Mesodermal cell (in vitro differentiated cells): ENCODE data around the gene C19orf12.
A peak's percentile ranks its signal among the peaks of the same experiment; 100 is the strongest.
"Not testable (repeated sequence)": the region's sequence is repeated elsewhere in the genome, so short reads cannot be mapped to it uniquely, and the experiment has no call there.

Source experiments
- H3K27ac ChIP-seq: 2 replicates; pipeline ENCODE4 v1.7.0; 2013; ENCODE audit warnings: mild to moderate bottlenecking, low read depth, low read length, moderate library complexity; ENCODE audit not compliant: severe bottlenecking
- H3K36me3 ChIP-seq: 2 replicates; pipeline ENCODE4 v1.7.1; 2013; ENCODE audit warnings: mild to moderate bottlenecking, low read length, moderate library complexity; ENCODE audit not compliant: control insufficient read depth, insufficient read depth
- H3K4me1 ChIP-seq: one replicate; pipeline ENCODE4 v1.7.1; 2013; ENCODE audit warnings: mild to moderate bottlenecking, low read length; ENCODE audit not compliant: insufficient read depth, control insufficient read depth, poor library complexity, severe bottlenecking
- H3K4me3 ChIP-seq: 2 replicates; pipeline ENCODE4 v1.7.0; 2013; ENCODE audit warnings: low read length, control low read depth, mild to moderate bottlenecking; ENCODE audit not compliant: insufficient read depth, poor library complexity, severe bottlenecking; ENCODE audit errors: extremely low read depth
- H3K9me3 ChIP-seq: 2 replicates; pipeline ENCODE4 v1.7.1; 2013; ENCODE audit warnings: mild to moderate bottlenecking, low read length, moderate library complexity; ENCODE audit not compliant: control insufficient read depth
- WGBS, 2 experiments: methylation state at CpG; one replicate each; pipeline ENCODE4 v1.1.5; 2013; ENCODE audit warnings: missing lambda C conversion rate in 2 of 2; ENCODE audit not compliant: insufficient coverage in 2 of 2; 5-methylcytosine and 5-hydroxymethylcytosine counted together

The C19orf12 gene

DNA sequence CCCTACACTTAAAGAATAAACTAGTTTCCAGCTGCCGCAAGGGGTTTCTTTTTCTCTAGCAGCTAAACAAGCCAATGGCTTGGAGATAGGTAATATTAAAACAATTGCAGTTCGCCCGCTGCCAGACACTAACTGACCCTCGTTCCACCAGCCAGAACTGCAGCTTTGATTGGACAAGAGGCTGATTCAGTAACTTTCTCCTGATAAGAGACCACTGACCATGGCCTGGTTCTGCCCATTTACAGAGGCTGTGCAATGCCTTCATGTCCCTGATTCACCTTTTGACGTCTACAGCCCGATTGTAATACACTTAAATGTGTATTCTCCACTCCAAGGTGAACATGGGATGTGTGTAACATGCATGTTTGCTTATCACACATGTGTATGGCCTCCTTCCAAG lies 12.8 kb upstream of the C19orf12 start:
- no peak overlapping the region for H3K27ac ChIP-seq
- no peaks in the 10 kb centered on the region for H3K4me1 ChIP-seq
- H3K9me3 ChIP-seq: no peaks in the 10 kb centered on the region
- no peaks in the 10 kb centered on the region for H3K36me3 ChIP-seq
- WGBS, 2 experiments: 97 to 100% methylated on average over 3 to 4 of the region's 6 CpGs
- H3K4me3 ChIP-seq: no peak overlapping the region

- H3K9me3 ChIP-seq: no peaks in the 10 kb centered on the region
- H3K4me1 ChIP-seq: no peaks in the 10 kb centered on the region
- H3K36me3 ChIP-seq: no peaks in the 10 kb centered on the region
- no peak overlapping the region for H3K4me3 ChIP-seq
- H3K27ac ChIP-seq: no peak overlapping the region
- WGBS, 2 experiments: 69 to 97% methylated on average over 9 to 10 of the region's 14 CpGs
Observed at GRCh38 chr19:29724746-29725145, 9.7 kb upstream of the C19orf12 start.

GRCh38 chr19:29724102-29724641 lies 9.1 kb upstream of the C19orf12 start:
- WGBS, 2 experiments: 51 to 58% methylated on average over 24 to 32 of the region's 39 CpGs
- H3K36me3 ChIP-seq: no peaks in the 10 kb centered on the region
- H3K4me1 ChIP-seq: no peaks in the 10 kb centered on the region
- H3K27ac ChIP-seq: no peak overlapping the region
- no peaks in the 10 kb centered on the region for H3K9me3 ChIP-seq
- no peak overlapping the region for H3K4me3 ChIP-seq

DNA sequence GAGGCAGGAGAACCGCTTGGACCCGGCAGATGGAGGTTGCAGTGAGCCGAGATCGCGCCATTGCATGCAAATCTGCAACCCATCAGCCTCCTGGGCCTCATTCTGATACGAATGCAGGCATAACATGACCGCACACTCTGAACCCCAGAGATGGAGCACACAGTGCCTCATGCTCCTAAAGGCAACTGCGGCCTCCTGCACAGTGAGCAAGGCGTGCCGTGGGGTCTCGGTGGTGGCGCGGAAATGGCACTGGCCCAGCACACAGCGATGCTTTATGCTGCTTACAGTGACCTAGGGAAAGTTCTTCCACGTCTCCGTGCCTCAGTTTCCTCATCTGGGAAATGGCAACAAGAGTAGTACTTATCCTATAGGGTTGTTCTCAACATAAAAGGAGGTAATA lies 2.0 kb upstream of the C19orf12 start:
- peaks cover 4% of the 10 kb centered on the region for H3K36me3 ChIP-seq
- no peaks in the 10 kb centered on the region for H3K9me3 ChIP-seq
- H3K4me3 ChIP-seq: no peak overlapping the region
- 88 to 89% methylated on average over 12 to 14 of the region's 16 CpGs for WGBS, 2 experiments
- H3K4me1 ChIP-seq: peaks cover 14% of the 10 kb centered on the region
- no peak overlapping the region for H3K27ac ChIP-seq

DNA sequence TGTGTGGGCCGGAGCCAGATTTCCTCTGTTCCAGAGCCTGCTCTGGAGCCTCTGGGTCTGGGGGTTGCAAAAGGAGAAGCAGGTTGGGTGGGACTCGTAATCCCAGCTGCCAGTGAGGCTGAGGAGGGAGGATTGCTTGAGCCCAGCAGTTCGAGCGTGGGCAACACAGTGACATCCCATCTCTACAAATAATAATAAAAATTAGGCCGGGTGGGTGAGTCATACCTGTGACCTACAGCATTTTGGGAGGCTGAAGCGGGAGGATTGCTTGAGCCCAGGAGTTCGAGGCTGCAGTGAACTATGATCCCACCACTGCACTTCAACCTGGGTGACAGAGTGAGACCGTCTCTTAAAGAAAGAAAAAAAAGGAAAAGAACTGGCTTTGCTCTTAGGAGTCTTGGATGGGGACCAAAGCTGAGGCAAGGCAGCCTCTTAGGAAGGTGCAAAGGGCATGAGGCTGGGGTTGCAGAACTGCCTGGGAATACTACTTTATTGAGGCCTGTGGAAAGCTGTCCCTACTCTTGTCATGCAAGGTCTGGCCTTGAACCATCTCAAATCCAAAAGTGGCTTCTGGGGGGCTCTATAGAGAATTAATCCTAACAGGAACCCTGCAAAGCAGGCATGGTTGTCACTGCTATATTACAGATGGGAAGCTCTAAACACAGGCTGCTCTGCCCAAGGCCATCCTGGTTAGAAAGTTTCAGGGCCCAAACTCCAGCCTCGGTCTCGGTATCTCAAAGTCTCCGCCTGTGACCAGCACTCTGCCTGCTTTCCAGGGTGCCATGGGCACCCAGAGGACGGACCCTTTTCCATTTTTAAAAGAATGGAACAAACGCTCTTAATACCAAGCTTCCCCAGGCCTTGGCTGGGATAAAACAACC lies 880 bp upstream of the C19orf12 start:
- Histone ChIP-seq H3K4me3 (peak overlapping the region; percentile 63), H3K36me3 (peaks cover 4% of the 10 kb centered on the region), H3K27ac (peak overlapping the region; percentile 76), H3K9me3 (no peaks in the 10 kb centered on the region), H3K4me1 (peaks cover 14% of the 10 kb centered on the region)
- WGBS, 2 experiments: 77 to 89% methylated on average over 4 to 9 of the region's 13 CpGs

- Histone ChIP-seq H3K9me3 (no peaks in the 10 kb centered on the region), H3K4me3 (peak overlapping the region; percentile 63), H3K36me3 (peaks cover 7% of the 10 kb centered on the region), H3K4me1 (peaks cover 14% of the 10 kb centered on the region), H3K27ac (no peak overlapping the region)
- WGBS, 2 experiments: 66 to 78% methylated on average over 7 to 8 of the region's 15 CpGs
Observed at GRCh38 chr19:29714371-29714952, 599 bp downstream of the C19orf12 start.

DNA sequence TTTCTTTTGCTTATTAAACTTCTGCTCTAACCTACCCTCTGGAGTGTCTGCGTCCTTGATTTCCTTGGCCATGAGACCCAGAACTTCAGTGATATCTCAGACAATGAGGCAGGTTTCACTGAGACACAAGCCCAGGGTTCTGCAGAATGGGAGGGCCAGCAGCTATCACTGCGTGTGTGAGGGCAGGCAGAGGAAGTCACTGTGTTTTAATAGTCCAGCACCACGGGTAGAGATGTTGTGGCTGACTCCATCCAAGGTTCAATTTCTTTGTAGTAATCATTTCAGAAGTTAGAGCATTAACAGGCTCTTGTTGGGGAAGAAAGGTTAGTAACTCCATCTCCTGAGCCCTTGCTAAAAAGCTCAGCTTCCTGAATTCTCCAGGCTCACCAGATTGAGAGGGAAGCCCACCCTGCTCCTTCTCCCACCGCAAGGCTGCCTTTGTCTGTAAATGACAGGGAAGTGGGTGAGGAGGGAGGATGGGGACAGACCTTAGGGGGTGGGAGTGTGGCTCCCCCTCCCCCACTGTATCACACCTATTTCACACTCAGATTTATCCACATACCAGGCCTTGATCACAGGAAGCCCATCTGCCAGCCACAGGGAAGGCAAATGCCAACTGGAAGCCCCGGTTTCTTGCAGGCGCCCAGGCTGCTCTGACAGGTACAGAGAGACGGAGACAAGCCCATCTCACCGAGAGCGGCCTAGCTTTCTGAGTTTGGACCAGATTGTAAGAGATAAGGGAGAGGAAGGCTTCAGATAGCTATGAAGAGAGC lies 2.1 kb downstream of the C19orf12 start:
- 78 to 87% methylated on average over 3 to 6 of the region's 9 CpGs for WGBS, 2 experiments

GRCh38 chr19:29711584-29712132 lies 3.4 kb downstream of the C19orf12 start:
- Histone ChIP-seq H3K4me1 (peaks cover 14% of the 10 kb centered on the region), H3K9me3 (no peaks in the 10 kb centered on the region), H3K36me3 (peaks cover 30% of the 10 kb centered on the region), H3K27ac (no peak overlapping the region), H3K4me3 (no peak overlapping the region)
- 88% methylated on average over 4 of the region's 6 CpGs for WGBS, 2 experiments

More for the DNA sequence above, 2.1 kb downstream of the C19orf12 start:
- Histone ChIP-seq H3K4me1 (peaks cover 14% of the 10 kb centered on the region), H3K4me3 (no peak overlapping the region), H3K9me3 (no peaks in the 10 kb centered on the region), H3K36me3 (peaks cover 20% of the 10 kb centered on the region), H3K27ac (no peak overlapping the region)

GRCh38 chr19:29709440-29709798 lies 5.6 kb downstream of the C19orf12 start:
- not testable (repeated sequence) for H3K9me3 ChIP-seq, H3K4me1 ChIP-seq, H3K4me3 ChIP-seq, H3K27ac ChIP-seq
- peaks cover 49% of the 10 kb centered on the region for H3K36me3 ChIP-seq
- WGBS, 2 experiments: 90% methylated on average over 1 of the region's 2 CpGs; no CpG with 5 or more reads in 1 of the 2 experiments
